Measurements from ENCODE around the gene LZTS3.
"Not testable (repeated sequence)": the region's sequence is repeated elsewhere in the genome, so short reads cannot be mapped to it uniquely, and the experiment has no call there.

LZTS3 gene

DNA sequence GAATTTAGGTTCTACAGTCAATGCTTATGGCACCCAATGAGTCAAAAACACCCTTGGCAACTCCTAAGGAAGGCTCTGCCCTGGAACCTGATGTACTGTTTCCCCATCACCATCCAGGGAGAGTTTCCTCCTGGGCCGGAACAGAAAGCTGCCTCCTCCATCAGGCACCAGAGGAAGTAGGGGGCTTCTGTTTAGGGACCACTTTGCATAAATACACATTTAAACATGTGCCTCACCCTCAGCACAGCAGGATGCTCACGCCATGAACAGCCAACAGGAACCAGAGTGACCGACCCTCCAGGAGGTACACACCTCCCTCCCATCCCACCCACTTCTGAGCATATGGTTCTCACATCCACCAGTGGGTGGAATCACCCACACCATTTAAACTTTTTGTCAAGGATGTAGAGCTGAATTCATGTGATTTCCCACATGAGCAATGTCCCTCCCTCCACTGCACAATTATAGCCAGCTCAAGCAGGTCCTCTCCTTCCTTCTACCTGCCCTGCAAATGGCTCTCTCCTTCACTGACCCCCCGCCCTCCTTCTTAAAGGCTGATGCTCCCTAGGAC lies 16.3 kb upstream of the LZTS3 start:
- TF ChIP-seq, protein P1, sequence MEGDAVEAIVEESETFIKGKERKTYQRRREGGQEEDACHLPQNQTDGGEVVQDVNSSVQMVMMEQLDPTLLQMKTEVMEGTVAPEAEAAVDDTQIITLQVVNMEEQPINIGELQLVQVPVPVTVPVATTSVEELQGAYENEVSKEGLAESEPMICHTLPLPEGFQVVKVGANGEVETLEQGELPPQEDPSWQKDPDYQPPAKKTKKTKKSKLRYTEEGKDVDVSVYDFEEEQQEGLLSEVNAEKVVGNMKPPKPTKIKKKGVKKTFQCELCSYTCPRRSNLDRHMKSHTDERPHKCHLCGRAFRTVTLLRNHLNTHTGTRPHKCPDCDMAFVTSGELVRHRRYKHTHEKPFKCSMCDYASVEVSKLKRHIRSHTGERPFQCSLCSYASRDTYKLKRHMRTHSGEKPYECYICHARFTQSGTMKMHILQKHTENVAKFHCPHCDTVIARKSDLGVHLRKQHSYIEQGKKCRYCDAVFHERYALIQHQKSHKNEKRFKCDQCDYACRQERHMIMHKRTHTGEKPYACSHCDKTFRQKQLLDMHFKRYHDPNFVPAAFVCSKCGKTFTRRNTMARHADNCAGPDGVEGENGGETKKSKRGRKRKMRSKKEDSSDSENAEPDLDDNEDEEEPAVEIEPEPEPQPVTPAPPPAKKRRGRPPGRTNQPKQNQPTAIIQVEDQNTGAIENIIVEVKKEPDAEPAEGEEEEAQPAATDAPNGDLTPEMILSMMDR (IDR thresholded peaks at IDR 0.05; ENCODE audit: control insufficient read depth, extremely low read depth, insufficient read depth), result no peak
- no peak for DNase-seq (ENCODE audit: low read depth)
- H3K4me3 ChIP-seq (ENCODE audit: low read depth, low read length), result no peak overlapping the region

DNA sequence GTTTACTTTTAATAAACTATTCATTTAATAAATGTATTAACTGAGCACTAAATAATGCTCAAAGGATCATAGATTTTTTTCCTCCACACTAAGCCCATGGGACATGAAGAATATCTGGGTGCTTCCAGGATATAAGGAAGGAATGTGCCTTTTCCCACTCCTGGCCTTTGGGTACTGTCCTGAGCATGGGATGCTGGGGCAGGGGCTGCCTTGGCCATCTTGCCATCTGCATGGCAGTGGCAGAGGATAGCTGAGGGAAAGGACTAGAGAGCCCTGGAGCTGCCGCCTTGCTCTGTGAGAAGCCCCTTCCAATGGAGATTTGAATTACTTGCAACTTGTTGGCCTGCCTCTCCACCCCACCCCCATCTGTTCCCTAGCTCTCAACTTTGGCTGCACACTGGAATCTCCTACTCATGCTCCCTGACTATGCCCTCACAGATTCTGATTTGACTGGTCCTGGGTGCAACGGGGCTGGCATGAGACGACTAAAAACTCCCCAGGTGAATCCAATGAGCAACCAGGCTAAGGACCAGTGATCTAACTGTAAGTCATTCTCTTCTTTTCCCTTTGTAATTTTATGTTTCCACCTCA lies 15.6 kb upstream of the LZTS3 start:
- no peak overlapping the region for H3K4me3 ChIP-seq (ENCODE audit: low read depth, low read length)
- DNase-seq (ENCODE audit: low read depth), result no peak
- TF ChIP-seq, protein P1 (IDR thresholded peaks at IDR 0.05; ENCODE audit: control insufficient read depth, extremely low read depth, insufficient read depth), result no peak

DNA sequence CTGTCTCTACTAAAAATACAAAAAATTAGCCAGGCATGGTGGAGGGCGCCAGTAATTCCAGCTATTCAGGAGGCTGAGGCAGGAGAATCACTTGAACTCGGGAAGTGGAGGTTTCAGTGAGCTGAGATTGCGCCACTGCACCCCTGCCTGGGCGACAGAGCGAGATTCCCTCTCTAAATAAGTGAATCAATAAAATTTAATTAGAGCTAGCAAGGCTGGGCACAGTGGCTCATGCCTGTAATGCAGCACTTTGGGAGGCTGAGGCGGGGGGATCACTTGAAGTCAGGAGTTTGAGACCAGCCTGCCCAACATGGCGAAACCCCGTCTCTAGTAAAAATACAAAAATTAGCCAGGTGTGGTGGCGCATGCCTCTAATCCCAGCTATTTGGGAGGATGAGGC lies 14.5 kb upstream of the LZTS3 start:
- H3K4me3 ChIP-seq (ENCODE audit: low read depth, low read length); DNase-seq (ENCODE audit: low read depth): not testable (repeated sequence)

DNA sequence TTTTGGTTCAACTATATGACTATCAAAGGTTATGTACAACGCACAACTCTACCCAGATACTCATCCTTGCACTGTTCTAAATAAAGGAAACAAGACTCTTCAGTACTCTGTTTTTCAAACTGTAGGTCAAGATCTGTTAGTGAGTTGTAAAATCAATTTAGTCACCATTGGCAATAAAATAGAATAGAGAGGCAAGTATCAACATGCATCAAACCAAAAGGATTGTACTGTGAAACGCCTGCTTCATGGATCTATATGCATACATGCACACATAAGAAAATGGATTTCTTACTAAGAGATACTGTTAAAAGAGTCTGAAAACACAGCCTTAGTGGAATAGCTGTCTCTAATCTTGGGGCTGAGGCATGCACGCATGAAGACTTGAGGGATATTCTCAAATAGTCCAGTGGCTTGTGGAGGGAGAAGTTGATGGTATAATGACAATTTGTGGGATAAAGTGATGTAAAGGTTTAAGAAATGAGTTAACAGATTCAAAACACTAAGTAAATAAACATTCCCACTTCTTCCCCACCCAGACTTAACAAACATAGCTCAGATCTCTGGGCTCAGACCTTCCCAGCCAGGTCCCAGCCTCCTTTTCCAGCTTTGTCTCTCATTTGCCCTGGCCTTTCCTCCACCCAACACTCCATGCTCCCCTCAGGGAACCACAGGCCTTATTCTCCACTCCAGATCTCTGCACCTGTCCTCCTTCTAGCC lies 10.7 kb upstream of the LZTS3 start:
- TF ChIP-seq, protein P1 (IDR thresholded peaks at IDR 0.05; ENCODE audit: control insufficient read depth, extremely low read depth, insufficient read depth), result no peak
- no peak overlapping the region for H3K4me3 ChIP-seq (ENCODE audit: low read depth, low read length)
- DNase-seq (ENCODE audit: low read depth), result no peak

DNA sequence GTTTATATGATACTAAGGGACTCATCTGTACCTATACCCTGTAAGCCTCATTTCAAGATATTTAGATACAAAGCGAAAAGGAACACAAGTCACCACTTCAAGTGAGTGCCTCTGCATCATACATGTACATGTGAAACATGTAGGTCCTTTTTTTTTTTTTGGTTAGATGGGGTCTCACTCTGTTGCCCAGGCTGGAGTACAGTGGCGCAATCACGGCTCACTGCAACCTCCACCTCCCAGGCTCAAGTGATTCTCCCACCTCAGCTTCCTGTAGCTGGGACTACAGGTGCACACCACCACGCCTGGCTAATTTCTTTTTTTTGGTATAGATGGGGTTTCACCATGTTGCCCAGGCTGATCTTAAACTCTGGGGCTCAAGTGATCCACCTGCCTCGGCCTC lies 9.1 kb upstream of the LZTS3 start:
- DNase-seq (ENCODE audit: low read depth); H3K4me3 ChIP-seq (ENCODE audit: low read depth, low read length): not testable (repeated sequence)

DNA sequence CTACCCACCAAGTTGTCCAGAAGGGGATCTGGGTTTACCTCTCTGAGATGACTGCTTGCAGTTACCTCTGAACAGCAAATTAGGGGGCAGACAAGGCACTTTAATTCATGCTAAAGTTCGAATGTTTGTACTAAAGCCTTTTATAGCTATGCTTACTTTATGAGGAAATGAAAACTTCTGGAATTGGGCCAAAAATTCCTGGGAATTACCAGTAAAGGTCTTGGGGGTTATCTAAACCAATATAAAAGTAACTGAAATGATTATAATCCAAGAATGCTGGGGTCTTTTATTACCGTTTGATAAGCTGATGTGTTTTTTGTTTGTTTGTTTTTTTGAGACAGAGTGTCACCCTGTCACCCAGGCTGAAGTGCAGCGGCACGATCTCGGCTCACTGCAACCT lies 7.9 kb upstream of the LZTS3 start:
- H3K4me3 ChIP-seq (ENCODE audit: low read depth, low read length), result no peak overlapping the region
- TF ChIP-seq, protein P1 (IDR thresholded peaks at IDR 0.05; ENCODE audit: control insufficient read depth, extremely low read depth, insufficient read depth), result no peak
- no peak for DNase-seq (ENCODE audit: low read depth)

DNA sequence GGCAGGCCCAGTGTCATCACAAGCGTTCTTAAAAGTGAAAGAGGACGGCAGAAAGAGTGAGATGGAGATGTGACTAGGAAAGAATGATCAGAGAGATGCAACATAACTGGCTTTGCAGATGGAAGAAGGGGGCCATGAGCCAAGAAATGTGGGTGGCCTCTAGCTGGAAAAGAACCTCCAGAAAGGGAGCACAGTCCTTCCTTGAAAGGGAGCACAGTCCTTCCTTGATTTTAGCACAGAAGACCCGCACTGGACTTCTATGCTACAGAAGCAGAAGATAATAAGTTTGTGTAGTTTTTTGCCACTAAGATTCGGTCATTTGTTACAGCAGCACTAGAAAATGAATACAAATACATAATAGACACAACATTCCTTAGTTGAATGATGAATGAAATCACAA lies 7.0 kb upstream of the LZTS3 start:
- TF ChIP-seq, protein P1 (IDR thresholded peaks at IDR 0.05; ENCODE audit: control insufficient read depth, extremely low read depth, insufficient read depth), result no peak

More for the DNA sequence above, 7.0 kb upstream of the LZTS3 start:
- no peak for DNase-seq (ENCODE audit: low read depth)
- no peak overlapping the region for H3K4me3 ChIP-seq (ENCODE audit: low read depth, low read length)

Measured in LNCaP clone FGC (cell line).